Esophagus muscularis mucosa (tissue), 4 donors: ENCODE measurements around the gene RAB7B. TPM values are rescaled to one million over a fixed set of nuclear protein-coding genes. Genes with fewer than 3 reads are reported as not detected.

ENCODE experiments used
- DNase-seq: peaks from one replicate; pipeline ENCODE4 v3.0.0-alpha.2; 2017; ENCODE audit errors: extremely low spot score
- H3K27ac ChIP-seq, 4 donors: fragments of 200-600 bp; sonication (generic); replicated peaks in 1 of 4; 1 replicate in 3 of 4; 2 replicates in 1 of 4; pipeline ENCODE4 v1.5.1; 2016 to 2019; ENCODE audit warnings: mild to moderate bottlenecking in 1 of 4
- H3K27me3 ChIP-seq, 4 donors: fragments of 200-600 bp; sonication (generic); one replicate each; pipeline versions ENCODE4 v1.5.1 to v1.6.0; 2016 to 2019
- H3K36me3 ChIP-seq, 4 donors: fragments of 200-600 bp; sonication (generic); one replicate each; pipeline ENCODE4 v1.5.1; 2016 to 2019
- H3K4me1 ChIP-seq, 4 donors: fragments of 200-600 bp; sonication (generic); one replicate each; pipeline ENCODE4 v1.5.1; 2016 to 2019
- H3K4me3 ChIP-seq, 4 donors: fragments of 200-600 bp; sonication (generic); 1 replicate in 2 of 4; 2 replicates in 2 of 4; pipeline ENCODE4 v1.5.1; 2016 to 2019; ENCODE audit warnings: mild to moderate bottlenecking in 4 of 4, moderate library complexity in 1 of 4
- H3K9me3 ChIP-seq, 4 donors: fragments of 200-600 bp; sonication (generic); 1 replicate in 3 of 4; 2 replicates in 1 of 4; pipeline ENCODE4 v1.5.1; 2016 to 2019
- CTCF ChIP-seq, 3 experiments: fragments of 200-600 bp in 2 of 3; fragments of 450-650 bp in 1 of 3; sonication (generic) in 2 of 3; IDR thresholded peaks; one replicate each; pipeline ENCODE4 v1.5.1; 2017 to 2019; ENCODE audit warnings: antibody characterized with exemption in 3 of 3, mild to moderate bottlenecking in 2 of 3, moderate library complexity in 1 of 3
- EP300 ChIP-seq: sonication (generic); formaldehyde crosslinking; IDR thresholded peaks from one replicate; pipeline ENCODE4 v1.6.1; 2017; ENCODE audit warnings: antibody characterized with exemption
- POLR2A ChIP-seq: fragments of 450-650 bp; IDR thresholded peaks from one replicate; pipeline ENCODE4 v1.6.1; 2017; ENCODE audit warnings: antibody characterized with exemption, moderate library complexity, mild to moderate bottlenecking, low read depth
- POLR2AphosphoS5 ChIP-seq, 2 donors: sonication (generic); formaldehyde crosslinking; IDR thresholded peaks; one replicate each; pipeline ENCODE4 v1.6.1; 2017; ENCODE audit warnings: antibody characterized with exemption in 2 of 2
- WGBS: methylation state at CpG from one replicate; pipeline ENCODE4 v1.1.5; 2018; 5-methylcytosine and 5-hydroxymethylcytosine counted together
- intact Hi-C: fragments of 100-400 bp; cut with DNase I; formaldehyde crosslinking; loops from one replicate; pipeline ENCODE4 v1.15.1; 2023
- total RNA-seq, 4 donors: library from RNA; depleted of rRNA; stranded (reverse); fragments of >200 nt; gene quantifications; one replicate each; pipeline versions ENCODE4 v1.1.0 to v1.2.1, GENCODE V29; 2016

RAB7B gene
- total RNA-seq, 4 donors from 2014 or later: 0.32 to 2.5 (median 1.8) TPM

- H3K27me3 ChIP-seq: no peaks in the 10 kb centered on the region
These were observed 9.1 kb upstream of the RAB7B start for GRCh38 chr1:206012086-206012859.

GRCh38 chr1:206011057-206011456 is 7.9 kb upstream of the RAB7B start:
- Histone ChIP-seq H3K27me3 (no peaks in the 10 kb centered on the region), H3K36me3 (no peaks in the 10 kb centered on the region), H3K9me3 (no peaks in the 10 kb centered on the region), H3K27ac (no peak overlapping the region), H3K4me3 (no peak overlapping the region), H3K4me1 (no peaks in the 10 kb centered on the region)
- intact Hi-C loops: no loop called here
- WGBS: 97% methylated on average over 8 of the region's 8 CpGs
- DNase-seq: no peak
- TF ChIP-seq POLR2AphosphoS5 (IDR thresholded peaks at IDR 0.05): no peak
- no peak for TF ChIP-seq POLR2A
- TF ChIP-seq EP300: no peak
- TF ChIP-seq CTCF (IDR thresholded peaks at IDR 0.05): no peak

More at GRCh38 chr1:206012086-206012859, 9.1 kb upstream of the RAB7B start:
- TF ChIP-seq POLR2A (no peak), CTCF (IDR thresholded peaks at IDR 0.05) (no peak), EP300 (no peak)
- DNase-seq: no peak
- Histone ChIP-seq H3K9me3 (no peaks in the 10 kb centered on the region), H3K36me3 (no peaks in the 10 kb centered on the region), H3K4me1 (no peaks in the 10 kb centered on the region), H3K4me3 (no peak overlapping the region), H3K27ac (no peak overlapping the region)
- intact Hi-C loops: no loop called here
- WGBS: 75% methylated on average over 15 of the region's 17 CpGs

- Histone ChIP-seq H3K27ac (no peak overlapping the region), H3K4me1 (no peaks in the 10 kb centered on the region), H3K27me3 (no peaks in the 10 kb centered on the region), H3K9me3 (no peaks in the 10 kb centered on the region), H3K36me3 (no peaks in the 10 kb centered on the region), H3K4me3 (no peak overlapping the region)
- TF ChIP-seq POLR2A (no peak), CTCF (IDR thresholded peaks at IDR 0.05) (no peak), EP300 (no peak), POLR2AphosphoS5 (IDR thresholded peaks at IDR 0.05) (no peak)
- intact Hi-C loops: no loop called here
- 55% methylated on average over 5 of the region's 5 CpGs for WGBS
- DNase-seq: no peak
These were observed 6.9 kb upstream of the RAB7B start for GRCh38 chr1:206010060-206010459.

- Histone ChIP-seq H3K27ac (no peak overlapping the region), H3K9me3 (no peaks in the 10 kb centered on the region), H3K27me3 (no peaks in the 10 kb centered on the region), H3K4me3 (no peak overlapping the region), H3K36me3 (no peaks in the 10 kb centered on the region), H3K4me1 (peaks cover 17 to 21% (median 20%) of the 10 kb centered on the region in 4 donors)
- TF ChIP-seq CTCF (IDR thresholded peaks at IDR 0.05) (no peak), POLR2AphosphoS5 (IDR thresholded peaks at IDR 0.05) (no peak), POLR2A (no peak), EP300 (no peak)
- DNase-seq: no peak
- WGBS: 75% methylated on average over 4 of the region's 4 CpGs
- intact Hi-C loops: no loop called here
These were observed 3.8 kb upstream of the RAB7B start for GRCh38 chr1:206006946-206007345.

GRCh38 chr1:206005778-206006180 is 2.6 kb upstream of the RAB7B start:
- no peak overlapping the region for H3K27ac ChIP-seq
- peaks cover 21 to 33% (median 28%) of the 10 kb centered on the region in 4 donors for H3K4me1 ChIP-seq
- no peaks in the 10 kb centered on the region for H3K36me3 ChIP-seq
- TF ChIP-seq POLR2AphosphoS5 (IDR thresholded peaks at IDR 0.05): no peak
- no peak for TF ChIP-seq CTCF (IDR thresholded peaks at IDR 0.05)
- TF ChIP-seq POLR2A: no peak
- TF ChIP-seq EP300: no peak
- H3K9me3 ChIP-seq: no peaks in the 10 kb centered on the region
- H3K4me3 ChIP-seq: no peak overlapping the region
- DNase-seq: no peak
- intact Hi-C loops: no loop called here
- H3K27me3 ChIP-seq: no peaks in the 10 kb centered on the region
- WGBS: 89% methylated on average over 8 of the region's 8 CpGs
